Ovary (tissue), 9 donors: Measurements from ENCODE around the gene IFIT1B. TPM values are rescaled to one million over a fixed set of nuclear protein-coding genes. Genes with fewer than 3 reads are reported as not detected.

Source experiments
- DNase-seq, 5 donors: peaks; one replicate each; pipeline ENCODE4 v3.0.0-alpha.2; 2019 to 2020
- H3K27ac ChIP-seq, 2 donors: fragments of 200-600 bp; one replicate each; pipeline versions ENCODE4 v1.5.1 to v1.8.0; 2019 to 2022
- H3K27me3 ChIP-seq: fragments of 200-600 bp; one replicate; pipeline ENCODE4 v1.8.0; 2022
- H3K36me3 ChIP-seq: fragments of 200-600 bp; sonication (generic); one replicate; pipeline ENCODE4 v1.5.1; 2019
- H3K4me1 ChIP-seq: one replicate; pipeline ENCODE4 v1.8.1; 2013; ENCODE audit warnings: mild to moderate bottlenecking, moderate library complexity; ENCODE audit not compliant: insufficient read depth
- H3K4me3 ChIP-seq: fragments of 200-600 bp; sonication (generic); one replicate; pipeline ENCODE4 v1.5.1; 2017
- H3K9me3 ChIP-seq, 2 donors: fragments of 200-600 bp in 1 of 2; sonication (generic) in 1 of 2; one replicate each; pipeline versions ENCODE4 v1.5.1 to v1.8.1; 2013 to 2019; ENCODE audit warnings: mild to moderate bottlenecking in 1 of 2, moderate library complexity in 1 of 2
- CTCF ChIP-seq, 3 donors: fragments of 450-650 bp in 2 of 3; fragments of 200-600 bp in 1 of 3; IDR thresholded peaks; one replicate each; pipeline versions ENCODE4 v1.5.1 to v1.8.0; 2016 to 2022; ENCODE audit warnings: antibody characterized with exemption in 3 of 3, mild to moderate bottlenecking in 1 of 3
- EP300 ChIP-seq: sonication (generic); formaldehyde crosslinking; IDR thresholded peaks from one replicate; pipeline ENCODE4 v1.6.1; 2017; ENCODE audit warnings: antibody characterized with exemption
- POLR2A ChIP-seq: fragments of 450-650 bp; IDR thresholded peaks from one replicate; pipeline ENCODE4 v1.6.1; 2017; ENCODE audit warnings: antibody characterized with exemption, mild to moderate bottlenecking, moderate library complexity
- WGBS, 3 donors: extraction: QIAGEN DNeasy Blood & Tissue Kit in 1 of 3; methylation state at CpG; one replicate each; pipeline versions ENCODE4 v1.1.5 to v1.1.7; 2013 to 2017; 5-methylcytosine and 5-hydroxymethylcytosine counted together
- intact Hi-C, 4 donors: fragments of 100-400 bp; cut with DNase I; formaldehyde crosslinking; loops; one replicate each; pipeline versions ENCODE4 v1.11.0 to v1.15.1; 2022 to 2023
- polyA plus RNA-seq, 2 donors: library from polyadenylated mRNA; stranded (reverse); fragments of 200-250 nt in 1 of 2; fragments of 350-450 nt in 1 of 2; fragmentation: Illumina TruSeq in 1 of 2; extraction: RNeasy Lipid Tissue Mini Kit (QIAGEN cat#74804) in 1 of 2; gene quantifications; one replicate each; pipeline ENCODE4 v1.2.3, GENCODE V29; 2013 to 2014
- total RNA-seq, 7 donors: library from RNA; depleted of rRNA in 2 of 7; stranded (reverse); fragments of >200 nt in 2 of 7; fragmentation: NEBNext Ultra II Directional in 3 of 7; extraction: Animal tissue kit (Norgen Biotek cat#: 25700) in 3 of 7; gene quantifications; one replicate each; pipeline versions ENCODE4 v1.1.0 to v1.2.4, GENCODE V29; 2016 to 2023
- donor health status: DM: no; HTN: no; CAD: no; lungs with moderate emphysema.
- donor health status: DM: no; HTN: no; CAD: no.
- donor health status: Bipolar disorder and iron deficiency.
- donor health status: DM: yes; HTN: yes; CAD: no.
- donor health status: DM: no; HTN: no; CAD: no.
- donor health status: DM: yes; HTN: yes; CAD: no.

The IFIT1B gene
- total and polyA plus RNA-seq, 9 donors, result 0.18 TPM; not detected in 8

GRCh38 chr10:89343089-89343767 is 34.6 kb upstream of the IFIT1B start:
- Histone ChIP-seq H3K36me3 (no peaks in the 10 kb centered on the region), H3K9me3 (no peaks in the 10 kb centered on the region), H3K27ac (no peak overlapping the region), H3K27me3 (no peaks in the 10 kb centered on the region), H3K4me3 (no peak overlapping the region), H3K4me1 (no peaks in the 10 kb centered on the region)
- TF ChIP-seq CTCF (IDR thresholded peaks at IDR 0.05) (no peak), EP300 (no peak), POLR2A (no peak)
- intact Hi-C loops, result no loop called here
- WGBS, 3 donors, result 83 to 86% (median 83%) methylated on average over 5 of the region's 5 CpGs
- DNase-seq, result no peak

GRCh38 chr10:89344156-89344555 is 33.7 kb upstream of the IFIT1B start:
- H3K4me3 ChIP-seq, result no peak overlapping the region
- H3K9me3 ChIP-seq, result no peaks in the 10 kb centered on the region
- peaks cover 2% of the 10 kb centered on the region for H3K4me1 ChIP-seq
- no peak overlapping the region for H3K27ac ChIP-seq
- TF ChIP-seq EP300, result no peak
- no peak for TF ChIP-seq POLR2A
- TF ChIP-seq CTCF (IDR thresholded peaks at IDR 0.05), result no peak
- H3K27me3 ChIP-seq, result no peaks in the 10 kb centered on the region
- H3K36me3 ChIP-seq, result no peaks in the 10 kb centered on the region
- intact Hi-C loops, result no loop called here
- no peak for DNase-seq
- WGBS, 3 donors, result 35 to 52% (median 38%) methylated on average over 2 of the region's 2 CpGs

GRCh38 chr10:89345367-89346000 is 32.4 kb upstream of the IFIT1B start:
- H3K4me3 ChIP-seq, result no peak overlapping the region
- WGBS, 3 donors, result 94 to 99% (median 95%) methylated on average over 4 of the region's 4 CpGs
- H3K27me3 ChIP-seq, result no peaks in the 10 kb centered on the region
- no peak overlapping the region for H3K27ac ChIP-seq
- peaks cover 4% of the 10 kb centered on the region for H3K4me1 ChIP-seq
- H3K36me3 ChIP-seq, result no peaks in the 10 kb centered on the region
- intact Hi-C loops, result no loop called here
- no peak for TF ChIP-seq EP300
- TF ChIP-seq CTCF (IDR thresholded peaks at IDR 0.05), result no peak
- TF ChIP-seq POLR2A, result no peak
- H3K9me3 ChIP-seq, result no peaks in the 10 kb centered on the region
- DNase-seq, result no peak

- DNase-seq, result no peak
Measured at GRCh38 chr10:89346405-89347254, 31.2 kb upstream of the IFIT1B start.

More at GRCh38 chr10:89346405-89347254, 31.2 kb upstream of the IFIT1B start:
- H3K36me3 ChIP-seq, result no peaks in the 10 kb centered on the region
- H3K4me3 ChIP-seq, result no peak overlapping the region
- WGBS, 3 donors, result 83 to 89% (median 84%) methylated on average over 4 of the region's 4 CpGs
- no peaks in the 10 kb centered on the region for H3K9me3 ChIP-seq
- no peak overlapping the region for H3K27ac ChIP-seq
- no peak for TF ChIP-seq CTCF (IDR thresholded peaks at IDR 0.05)
- TF ChIP-seq POLR2A, result no peak
- TF ChIP-seq EP300, result no peak
- peaks cover 6% of the 10 kb centered on the region for H3K4me1 ChIP-seq
- H3K27me3 ChIP-seq, result no peaks in the 10 kb centered on the region
- intact Hi-C loops, result no loop called here
